Suprapubic skin (tissue), 4 donors: Measurements from ENCODE around the gene AQP9.

Experiments used
- EP300 ChIP-seq: sonication (generic); formaldehyde crosslinking; IDR thresholded peaks from one replicate; pipeline ENCODE4 v1.6.1; 2017; ENCODE audit warnings: antibody characterized with exemption
- POLR2A ChIP-seq, 2 donors: fragments of 450-650 bp; IDR thresholded peaks; one replicate each; pipeline ENCODE4 v1.6.1; 2017; ENCODE audit warnings: antibody characterized with exemption in 2 of 2, mild to moderate bottlenecking in 2 of 2, moderate library complexity in 2 of 2
- POLR2AphosphoS5 ChIP-seq, 3 donors: sonication (generic); formaldehyde crosslinking; IDR thresholded peaks; one replicate each; pipeline ENCODE4 v1.6.1; 2017; ENCODE audit warnings: antibody characterized with exemption in 3 of 3
- TF ChIP-seq, protein P1 (sequence below), 2 donors: fragments of 200-600 bp in 1 of 2; fragments of 450-650 bp in 1 of 2; sonication (generic) in 1 of 2; IDR thresholded peaks; one replicate each; pipeline ENCODE4 v1.5.1; 2016 to 2019; ENCODE audit warnings: antibody characterized with exemption in 2 of 2, mild to moderate bottlenecking in 1 of 2, moderate library complexity in 1 of 2

- TF ChIP-seq, protein P1, sequence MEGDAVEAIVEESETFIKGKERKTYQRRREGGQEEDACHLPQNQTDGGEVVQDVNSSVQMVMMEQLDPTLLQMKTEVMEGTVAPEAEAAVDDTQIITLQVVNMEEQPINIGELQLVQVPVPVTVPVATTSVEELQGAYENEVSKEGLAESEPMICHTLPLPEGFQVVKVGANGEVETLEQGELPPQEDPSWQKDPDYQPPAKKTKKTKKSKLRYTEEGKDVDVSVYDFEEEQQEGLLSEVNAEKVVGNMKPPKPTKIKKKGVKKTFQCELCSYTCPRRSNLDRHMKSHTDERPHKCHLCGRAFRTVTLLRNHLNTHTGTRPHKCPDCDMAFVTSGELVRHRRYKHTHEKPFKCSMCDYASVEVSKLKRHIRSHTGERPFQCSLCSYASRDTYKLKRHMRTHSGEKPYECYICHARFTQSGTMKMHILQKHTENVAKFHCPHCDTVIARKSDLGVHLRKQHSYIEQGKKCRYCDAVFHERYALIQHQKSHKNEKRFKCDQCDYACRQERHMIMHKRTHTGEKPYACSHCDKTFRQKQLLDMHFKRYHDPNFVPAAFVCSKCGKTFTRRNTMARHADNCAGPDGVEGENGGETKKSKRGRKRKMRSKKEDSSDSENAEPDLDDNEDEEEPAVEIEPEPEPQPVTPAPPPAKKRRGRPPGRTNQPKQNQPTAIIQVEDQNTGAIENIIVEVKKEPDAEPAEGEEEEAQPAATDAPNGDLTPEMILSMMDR (IDR thresholded peaks at IDR 0.05), result no peak
- no peak for TF ChIP-seq POLR2AphosphoS5 (IDR thresholded peaks at IDR 0.05)
- no peak for TF ChIP-seq POLR2A (IDR thresholded peaks at IDR 0.05)
- no peak for TF ChIP-seq EP300
Observed at GRCh38 chr15:58178668-58179067, 40.5 kb downstream of the AQP9 start.
